ENCODE measurements around the gene SLC2A10. TPM values are rescaled to one million over a fixed set of nuclear protein-coding genes. Genes with fewer than 3 reads are reported as not detected.

SLC2A10 gene
- total RNA-seq, 1 donor: 44.2 TPM

GRCh38 chr20:46720776-46721425 lies 11.5 kb downstream of the SLC2A10 start:
- peaks cover 6% of the 10 kb centered on the region for H4K20me1 ChIP-seq (ENCODE audit: insufficient read depth, low read length)
- H3K4me2 ChIP-seq (ENCODE audit: insufficient read depth, low read length): no peak overlapping the region
- no peaks in the 10 kb centered on the region for H3K79me2 ChIP-seq (ENCODE audit: insufficient read depth, low read length)
- H3K36me3 ChIP-seq (ENCODE audit: insufficient read depth, low read length): peaks cover 28% of the 10 kb centered on the region
- no peak overlapping the region for H3K4me3 ChIP-seq (ENCODE audit: insufficient read depth, low read length)
- H3K27me3 ChIP-seq (ENCODE audit: insufficient read depth, low read length): no peaks in the 10 kb centered on the region
- H3K27ac ChIP-seq (ENCODE audit: low read depth, low read length): no peak overlapping the region
- H3K9me3 ChIP-seq (ENCODE audit: low read depth, low read length): peaks cover 2% of the 10 kb centered on the region
- no peak for TF ChIP-seq CTCF (IDR thresholded peaks at IDR 0.05; ENCODE audit: extremely low read depth, low read depth, low read length)
- no peak overlapping the region for H2AFZ ChIP-seq (ENCODE audit: low read length)
- H3K4me1 ChIP-seq (ENCODE audit: insufficient read depth, low read length): no peaks in the 10 kb centered on the region
- DNase-seq (ENCODE audit: insufficient read length, low spot score, missing footprints): no peak

GRCh38 chr20:46721476-46721875 lies 12.0 kb downstream of the SLC2A10 start:
- TF ChIP-seq CTCF (IDR thresholded peaks at IDR 0.05; ENCODE audit: extremely low read depth, low read depth, low read length): no peak

GRCh38 chr20:46722450-46722849 lies 13.0 kb downstream of the SLC2A10 start:
- H2AFZ ChIP-seq (ENCODE audit: low read length): no peak overlapping the region
- H3K4me1 ChIP-seq (ENCODE audit: insufficient read depth, low read length): no peaks in the 10 kb centered on the region
- H3K27ac ChIP-seq (ENCODE audit: low read depth, low read length): no peak overlapping the region
- no peak overlapping the region for H3K4me2 ChIP-seq (ENCODE audit: insufficient read depth, low read length)
- no peak overlapping the region for H3K4me3 ChIP-seq (ENCODE audit: insufficient read depth, low read length)
- no peaks in the 10 kb centered on the region for H3K79me2 ChIP-seq (ENCODE audit: insufficient read depth, low read length)
- H3K27me3 ChIP-seq (ENCODE audit: insufficient read depth, low read length): no peaks in the 10 kb centered on the region
- H4K20me1 ChIP-seq (ENCODE audit: insufficient read depth, low read length): peaks cover 3% of the 10 kb centered on the region
- H3K9me3 ChIP-seq (ENCODE audit: low read depth, low read length): peaks cover 2% of the 10 kb centered on the region
- no peak for TF ChIP-seq CTCF (IDR thresholded peaks at IDR 0.05; ENCODE audit: extremely low read depth, low read depth, low read length)
- no peak for DNase-seq (ENCODE audit: insufficient read length, low spot score, missing footprints)
- H3K36me3 ChIP-seq (ENCODE audit: insufficient read depth, low read length): peaks cover 33% of the 10 kb centered on the region

More at GRCh38 chr20:46721476-46721875, 12.0 kb downstream of the SLC2A10 start:
- Histone ChIP-seq H3K79me2 (ENCODE audit: insufficient read depth, low read length) (no peaks in the 10 kb centered on the region), H3K36me3 (ENCODE audit: insufficient read depth, low read length) (peaks cover 28% of the 10 kb centered on the region), H4K20me1 (ENCODE audit: insufficient read depth, low read length) (peaks cover 6% of the 10 kb centered on the region), H3K4me3 (ENCODE audit: insufficient read depth, low read length) (no peak overlapping the region), H2AFZ (ENCODE audit: low read length) (no peak overlapping the region), H3K4me1 (ENCODE audit: insufficient read depth, low read length) (no peaks in the 10 kb centered on the region), H3K9me3 (ENCODE audit: low read depth, low read length) (peaks cover 2% of the 10 kb centered on the region), H3K27me3 (ENCODE audit: insufficient read depth, low read length) (no peaks in the 10 kb centered on the region), H3K4me2 (ENCODE audit: insufficient read depth, low read length) (no peak overlapping the region), H3K27ac (ENCODE audit: low read depth, low read length) (no peak overlapping the region)
- DNase-seq (ENCODE audit: insufficient read length, low spot score, missing footprints): no peak

GRCh38 chr20:46723039-46723438 lies 13.6 kb downstream of the SLC2A10 start:
- Histone ChIP-seq H4K20me1 (ENCODE audit: insufficient read depth, low read length) (peaks cover 3% of the 10 kb centered on the region), H3K36me3 (ENCODE audit: insufficient read depth, low read length) (peaks cover 39% of the 10 kb centered on the region), H3K9me3 (ENCODE audit: low read depth, low read length) (peaks cover 2% of the 10 kb centered on the region), H3K79me2 (ENCODE audit: insufficient read depth, low read length) (no peaks in the 10 kb centered on the region), H2AFZ (ENCODE audit: low read length) (no peak overlapping the region), H3K27ac (ENCODE audit: low read depth, low read length) (no peak overlapping the region), H3K27me3 (ENCODE audit: insufficient read depth, low read length) (no peaks in the 10 kb centered on the region), H3K4me2 (ENCODE audit: insufficient read depth, low read length) (no peak overlapping the region), H3K4me1 (ENCODE audit: insufficient read depth, low read length) (no peaks in the 10 kb centered on the region), H3K4me3 (ENCODE audit: insufficient read depth, low read length) (no peak overlapping the region)
- TF ChIP-seq CTCF (IDR thresholded peaks at IDR 0.05; ENCODE audit: extremely low read depth, low read depth, low read length): no peak
- no peak for DNase-seq (ENCODE audit: insufficient read length, low spot score, missing footprints)
